Duodenal mucosa (tissue), 2 donors: Measurements from ENCODE around the gene LDB2.

Source experiments
- H3K27ac ChIP-seq: one replicate; pipeline ENCODE4 v1.7.0; 2013; ENCODE audit warnings: low read depth, low read length
- H3K27me3 ChIP-seq, 2 donors: one replicate each; pipeline ENCODE4 v1.7.0; 2013; ENCODE audit warnings: low read length in 2 of 2, control low read depth in 1 of 2; ENCODE audit not compliant: insufficient read depth in 2 of 2, control insufficient read depth in 1 of 2
- H3K36me3 ChIP-seq, 2 donors: one replicate each; pipeline ENCODE4 v1.7.0; 2013; ENCODE audit warnings: low read length in 2 of 2, control low read depth in 1 of 2; ENCODE audit not compliant: insufficient read depth in 2 of 2, control insufficient read depth in 1 of 2
- H3K4me1 ChIP-seq, 2 donors: one replicate each; pipeline ENCODE4 v1.7.0; 2013; ENCODE audit warnings: low read length in 2 of 2, control low read depth in 1 of 2; ENCODE audit not compliant: insufficient read depth in 2 of 2, control insufficient read depth in 1 of 2
- H3K4me3 ChIP-seq, 2 donors: one replicate each; pipeline ENCODE4 v1.7.0; 2013; ENCODE audit warnings: low read length in 2 of 2, low read depth in 1 of 2
- H3K9ac ChIP-seq, 2 donors: one replicate each; pipeline ENCODE4 v1.7.0; 2013; ENCODE audit warnings: low read length in 2 of 2, low read depth in 1 of 2
- H3K9me3 ChIP-seq, 2 donors: one replicate each; pipeline ENCODE4 v1.7.0; 2013; ENCODE audit warnings: low read length in 2 of 2, control low read depth in 1 of 2; ENCODE audit not compliant: control insufficient read depth in 1 of 2

Gene LDB2

DNA sequence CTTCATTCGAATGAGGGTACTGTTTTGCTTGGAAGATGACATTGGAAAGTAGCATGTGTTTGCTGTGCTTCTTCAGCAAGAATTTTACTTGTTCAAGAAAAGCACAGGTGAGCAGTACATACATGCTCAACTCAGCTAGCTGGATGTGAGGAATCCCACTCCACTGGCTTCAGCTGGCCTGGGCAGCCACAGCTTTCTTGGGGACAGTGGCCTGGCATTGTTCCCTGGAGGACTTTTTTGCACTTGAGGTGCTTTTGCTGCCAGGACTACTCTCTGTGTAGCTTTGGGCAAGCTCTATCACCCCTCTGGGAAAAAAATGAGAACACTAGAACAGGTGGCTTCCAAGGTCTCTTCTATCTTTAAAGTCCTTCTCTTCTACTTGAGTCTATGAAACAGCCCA, 184.3 kb downstream of the LDB2 start:
- H3K4me1 ChIP-seq = no peaks in the 10 kb centered on the region
- no peaks in the 10 kb centered on the region for H3K27me3 ChIP-seq
- H3K4me3 ChIP-seq = no peak overlapping the region
- no peaks in the 10 kb centered on the region for H3K9me3 ChIP-seq
- H3K36me3 ChIP-seq = no peaks in the 10 kb centered on the region
- no peak overlapping the region for H3K9ac ChIP-seq
- H3K27ac ChIP-seq = no peak overlapping the region

DNA sequence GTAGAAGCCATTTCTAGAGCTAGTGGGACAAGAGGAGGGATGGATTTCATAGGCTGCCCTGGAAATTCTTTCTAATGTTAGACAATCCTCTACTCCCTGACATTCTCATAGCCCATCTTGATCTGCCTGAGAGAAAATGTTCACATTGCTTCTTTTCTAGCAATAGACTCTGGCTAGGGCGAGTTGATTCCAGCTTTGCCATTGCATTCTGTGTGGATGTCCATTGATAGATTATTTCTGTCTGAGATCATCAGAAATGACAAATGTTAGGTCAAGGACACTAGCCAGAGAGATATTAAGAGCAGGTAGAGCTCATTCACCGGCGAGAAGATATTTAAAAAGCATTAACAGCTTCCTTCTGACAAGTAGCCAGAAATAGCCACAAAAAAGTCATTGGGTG, 184.7 kb downstream of the LDB2 start:
- Histone ChIP-seq H3K9ac (no peak overlapping the region), H3K27ac (no peak overlapping the region), H3K36me3 (no peaks in the 10 kb centered on the region), H3K27me3 (no peaks in the 10 kb centered on the region), H3K9me3 (no peaks in the 10 kb centered on the region), H3K4me3 (no peak overlapping the region), H3K4me1 (no peaks in the 10 kb centered on the region)

DNA sequence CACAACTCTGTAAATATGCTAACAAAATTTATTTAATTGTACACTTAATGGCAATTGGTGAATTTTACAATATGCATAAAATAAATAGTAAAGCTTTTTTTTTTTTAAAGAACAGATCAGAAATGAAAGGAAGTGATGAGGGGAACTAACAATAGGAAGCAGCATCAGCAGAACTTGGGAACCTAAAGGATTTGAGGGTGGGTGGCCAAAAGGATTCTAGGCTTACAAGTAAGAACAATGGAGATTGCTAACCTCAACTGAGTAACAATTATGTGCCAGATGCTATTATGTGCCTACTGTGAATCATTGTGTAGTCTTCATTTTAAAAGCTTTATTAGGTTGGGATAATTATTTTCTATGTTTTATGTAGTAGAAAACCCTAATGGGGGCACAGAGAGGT, 185.2 kb downstream of the LDB2 start:
- Histone ChIP-seq H3K9me3 (no peaks in the 10 kb centered on the region), H3K27ac (no peak overlapping the region), H3K36me3 (no peaks in the 10 kb centered on the region), H3K9ac (no peak overlapping the region), H3K4me1 (no peaks in the 10 kb centered on the region), H3K27me3 (no peaks in the 10 kb centered on the region), H3K4me3 (no peak overlapping the region)

DNA sequence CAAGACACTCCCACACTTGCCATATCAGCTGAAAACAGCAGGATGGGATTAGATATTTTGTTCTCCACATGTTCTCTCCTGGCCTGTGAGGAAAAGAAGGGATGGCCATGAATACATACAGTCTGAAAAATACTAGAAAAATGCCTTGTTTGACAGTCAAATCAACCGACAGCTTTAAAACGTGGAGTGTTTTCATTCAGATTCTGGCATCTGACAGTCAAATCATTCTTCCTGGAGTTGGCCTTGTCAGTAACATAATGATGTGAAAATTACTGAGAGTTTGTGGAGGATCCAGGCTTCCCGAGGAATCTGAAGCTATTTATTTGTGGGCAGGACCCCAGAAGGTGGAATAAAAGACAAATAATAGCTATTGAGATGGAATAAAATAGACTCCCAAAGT, 188.2 kb downstream of the LDB2 start:
- H3K9ac ChIP-seq = no peak overlapping the region
- H3K27ac ChIP-seq = no peak overlapping the region
- H3K27me3 ChIP-seq = no peaks in the 10 kb centered on the region
- H3K4me1 ChIP-seq = no peaks in the 10 kb centered on the region
- no peaks in the 10 kb centered on the region for H3K9me3 ChIP-seq
- no peak overlapping the region for H3K4me3 ChIP-seq
- H3K36me3 ChIP-seq = no peaks in the 10 kb centered on the region

DNA sequence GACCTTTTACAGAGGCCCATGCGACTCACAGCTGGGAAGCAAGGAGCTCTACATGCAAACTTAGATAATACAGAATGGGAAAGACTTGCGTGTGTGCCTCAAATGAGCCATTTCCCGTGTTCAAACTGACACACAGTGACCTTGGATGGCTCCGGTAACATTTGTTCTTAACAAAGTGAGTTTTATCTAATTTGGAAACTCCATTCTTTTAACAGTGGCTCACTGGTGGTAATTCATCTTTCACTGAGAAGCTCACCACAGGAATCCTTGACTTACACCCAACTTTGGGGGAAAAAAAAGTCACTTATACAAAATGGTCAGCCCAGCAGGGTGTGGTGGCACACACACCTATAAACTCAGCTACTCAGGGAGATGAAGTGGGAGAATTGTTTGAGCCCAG, 190.6 kb downstream of the LDB2 start:
- H3K27ac ChIP-seq = no peak overlapping the region
- no peaks in the 10 kb centered on the region for H3K4me1 ChIP-seq
- H3K36me3 ChIP-seq = no peaks in the 10 kb centered on the region
- no peak overlapping the region for H3K9ac ChIP-seq
- no peaks in the 10 kb centered on the region for H3K27me3 ChIP-seq
- no peak overlapping the region for H3K4me3 ChIP-seq
- no peaks in the 10 kb centered on the region for H3K9me3 ChIP-seq

DNA sequence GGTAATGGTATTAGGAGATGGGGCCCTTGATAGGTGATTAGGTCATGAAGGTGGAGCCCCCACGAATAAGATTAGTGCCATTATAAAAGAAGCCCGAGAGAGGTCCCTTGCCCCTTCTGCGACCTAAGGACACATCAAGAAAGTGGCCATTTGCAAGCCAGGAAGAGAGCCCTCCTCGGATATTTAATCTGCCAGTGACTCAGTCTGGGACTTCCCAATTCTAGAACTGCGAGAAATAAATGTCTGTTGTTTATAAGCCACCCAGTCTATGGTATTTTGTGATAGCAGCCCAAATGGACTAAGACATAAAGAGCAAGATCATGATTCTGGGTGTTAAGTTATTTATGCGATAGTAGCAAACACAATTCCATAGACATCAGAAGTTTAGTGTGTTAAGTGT, 192.2 kb downstream of the LDB2 start:
- Histone ChIP-seq H3K36me3 (no peaks in the 10 kb centered on the region), H3K4me1 (no peaks in the 10 kb centered on the region), H3K4me3 (no peak overlapping the region), H3K9me3 (no peaks in the 10 kb centered on the region), H3K27me3 (no peaks in the 10 kb centered on the region), H3K27ac (no peak overlapping the region), H3K9ac (no peak overlapping the region)

DNA sequence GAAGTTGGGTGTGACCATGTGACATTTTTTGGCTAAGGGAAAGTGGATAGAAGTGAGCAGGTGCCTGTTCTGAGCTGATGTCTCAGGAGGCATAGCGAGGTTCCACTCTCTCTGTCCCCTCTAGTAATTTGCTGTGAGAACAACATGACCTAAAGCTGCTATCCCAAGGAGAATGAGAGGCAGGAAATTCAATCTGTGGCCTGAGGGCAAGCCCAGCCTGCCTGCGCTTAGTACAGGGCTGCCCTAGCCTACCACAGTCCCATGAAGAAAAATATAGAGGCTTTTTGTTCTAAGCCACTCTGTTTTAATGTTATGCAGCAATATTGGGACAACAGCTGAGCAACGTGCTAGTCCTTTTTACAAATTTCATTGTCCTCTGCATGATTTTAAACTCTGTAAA, 193.1 kb downstream of the LDB2 start:
- no peak overlapping the region for H3K27ac ChIP-seq
- no peak overlapping the region for H3K4me3 ChIP-seq
- no peaks in the 10 kb centered on the region for H3K27me3 ChIP-seq
- no peaks in the 10 kb centered on the region for H3K4me1 ChIP-seq
- no peak overlapping the region for H3K9ac ChIP-seq
- no peaks in the 10 kb centered on the region for H3K36me3 ChIP-seq
- no peaks in the 10 kb centered on the region for H3K9me3 ChIP-seq

DNA sequence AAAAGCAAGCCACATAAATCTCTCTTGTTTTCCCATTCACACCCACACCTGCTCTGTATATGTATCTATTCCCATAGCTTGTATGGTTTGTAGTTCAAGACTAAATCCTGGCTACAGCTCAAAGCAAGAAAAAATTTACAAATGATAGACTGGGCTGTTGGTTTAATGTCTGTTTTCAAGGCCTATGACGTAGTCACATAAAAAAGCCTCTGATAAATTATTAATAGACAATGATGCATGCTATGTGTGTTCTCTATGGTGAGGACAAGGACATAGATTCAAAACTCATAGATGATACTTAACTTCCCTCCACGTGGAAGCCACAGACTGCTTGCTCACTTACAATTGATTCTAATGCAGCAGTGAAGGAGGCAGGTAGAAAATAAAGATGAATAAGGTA, 194.0 kb downstream of the LDB2 start:
- H3K27me3 ChIP-seq = no peaks in the 10 kb centered on the region
- no peak overlapping the region for H3K4me3 ChIP-seq
- H3K9ac ChIP-seq = no peak overlapping the region
- H3K27ac ChIP-seq = no peak overlapping the region
- no peaks in the 10 kb centered on the region for H3K9me3 ChIP-seq
- no peaks in the 10 kb centered on the region for H3K36me3 ChIP-seq
- no peaks in the 10 kb centered on the region for H3K4me1 ChIP-seq

DNA sequence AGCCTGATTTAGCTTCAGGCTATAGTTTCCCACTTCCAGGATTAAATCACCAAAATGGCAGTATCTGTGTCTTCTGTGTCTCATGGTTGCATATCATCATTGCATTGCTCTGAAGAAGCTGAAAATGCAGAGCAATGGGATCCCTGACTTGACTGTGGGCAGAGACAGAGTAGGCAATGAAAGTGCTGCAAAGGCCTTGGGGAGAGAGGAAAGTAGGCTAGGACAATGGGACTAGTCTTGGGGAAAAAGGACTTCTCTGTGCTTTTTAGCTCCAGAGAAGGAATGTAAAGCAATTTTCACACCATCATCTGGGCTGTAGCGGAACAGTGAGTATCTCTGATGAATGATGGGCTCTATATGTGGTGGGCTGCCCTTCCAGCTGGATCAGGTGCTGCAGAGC, 202.5 kb downstream of the LDB2 start:
- Histone ChIP-seq H3K27ac (no peak overlapping the region), H3K4me1 (peaks cover 0 to 3% of the 10 kb centered on the region in 2 donors), H3K9me3 (peaks cover 0 to 3% of the 10 kb centered on the region in 2 donors), H3K36me3 (peaks cover 0 to 4% of the 10 kb centered on the region in 2 donors), H3K4me3 (no peak overlapping the region), H3K9ac (no peak overlapping the region), H3K27me3 (no peaks in the 10 kb centered on the region)

DNA sequence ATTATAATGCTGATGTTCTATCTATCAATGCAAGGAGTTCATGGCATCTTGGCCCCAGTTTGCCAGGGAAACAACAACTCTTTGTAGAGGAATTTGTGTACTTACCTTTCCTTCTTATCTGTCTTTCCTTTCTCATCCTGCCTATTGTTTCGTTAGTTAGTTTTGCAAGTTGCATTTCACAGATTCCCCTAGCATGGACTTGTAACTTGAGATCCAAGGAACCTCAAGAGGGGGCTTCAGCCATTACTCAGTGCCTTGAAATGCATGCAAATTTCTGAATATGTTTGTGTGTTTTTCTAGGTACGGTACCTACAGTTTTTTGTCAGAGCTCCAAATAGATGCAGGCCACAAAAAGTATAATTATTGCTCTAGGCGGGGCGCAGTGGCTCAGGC, 203.6 kb downstream of the LDB2 start:
- Histone ChIP-seq H3K4me1 (peaks cover 0 to 3% of the 10 kb centered on the region in 2 donors), H3K36me3 (peaks cover 0 to 4% of the 10 kb centered on the region in 2 donors), H3K9ac (no peak overlapping the region), H3K27me3 (no peaks in the 10 kb centered on the region), H3K4me3 (no peak overlapping the region), H3K9me3 (peaks cover 0 to 3% of the 10 kb centered on the region in 2 donors), H3K27ac (no peak overlapping the region)
